D721Med (cell line): ENCODE results near the gene ECE2.
"Not testable (repeated sequence)": the region's sequence is repeated elsewhere in the genome, so short reads cannot be mapped to it uniquely, and the experiment has no call there.

Experiments used
- DNase-seq: peaks from one replicate; pipeline ENCODE4 v3.0.0; 2011; ENCODE audit warnings: low spot score; ENCODE audit not compliant: insufficient read length
- FAIRE-seq: peaks from 2 replicates; lab custom pipeline; 2011; peaks lifted over from hg19 to GRCh38; lab: Jason Lieb, UNC
- CTCF ChIP-seq: IDR thresholded peaks from 2 replicates; pipeline ENCODE4 v1.5.1; 2012; ENCODE audit warnings: mild to moderate bottlenecking, control low read depth; ENCODE audit not compliant: insufficient read depth; ENCODE audit errors: missing control alignments

The ECE2 gene

DNA sequence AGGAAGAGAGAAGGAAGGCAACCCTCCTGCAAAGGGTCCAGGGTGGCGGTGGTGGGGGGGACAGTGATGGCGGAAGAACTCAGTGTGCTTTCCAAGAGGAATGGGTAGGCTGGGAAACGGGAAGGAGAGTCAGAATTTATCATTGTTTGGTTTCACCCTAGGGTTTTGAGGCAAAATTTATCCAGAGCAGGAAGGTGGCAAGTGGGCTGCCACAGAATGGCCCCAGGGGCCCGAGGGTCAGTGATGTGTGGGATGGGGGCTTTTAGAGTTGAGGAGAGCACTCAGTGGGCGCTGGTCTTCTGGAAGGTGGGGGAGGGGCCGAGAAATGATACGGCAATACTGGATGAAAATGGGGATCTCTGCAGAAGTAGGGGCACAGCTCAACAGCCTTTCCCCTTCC, 62.2 kb downstream of the ECE2 start:
- FAIRE-seq: no peak
- no peak for TF ChIP-seq CTCF
- DNase-seq: no peak

- no peak for TF ChIP-seq CTCF
- no peak for FAIRE-seq
- DNase-seq: peak; percentile 94
These were observed 62.7 kb downstream of the ECE2 start for GRCh38 chr3:184338511-184338945.

GRCh38 chr3:184339001-184339400, 63.2 kb downstream of the ECE2 start:
- no peak for FAIRE-seq
- TF ChIP-seq CTCF: no peak
- no peak for DNase-seq

DNA sequence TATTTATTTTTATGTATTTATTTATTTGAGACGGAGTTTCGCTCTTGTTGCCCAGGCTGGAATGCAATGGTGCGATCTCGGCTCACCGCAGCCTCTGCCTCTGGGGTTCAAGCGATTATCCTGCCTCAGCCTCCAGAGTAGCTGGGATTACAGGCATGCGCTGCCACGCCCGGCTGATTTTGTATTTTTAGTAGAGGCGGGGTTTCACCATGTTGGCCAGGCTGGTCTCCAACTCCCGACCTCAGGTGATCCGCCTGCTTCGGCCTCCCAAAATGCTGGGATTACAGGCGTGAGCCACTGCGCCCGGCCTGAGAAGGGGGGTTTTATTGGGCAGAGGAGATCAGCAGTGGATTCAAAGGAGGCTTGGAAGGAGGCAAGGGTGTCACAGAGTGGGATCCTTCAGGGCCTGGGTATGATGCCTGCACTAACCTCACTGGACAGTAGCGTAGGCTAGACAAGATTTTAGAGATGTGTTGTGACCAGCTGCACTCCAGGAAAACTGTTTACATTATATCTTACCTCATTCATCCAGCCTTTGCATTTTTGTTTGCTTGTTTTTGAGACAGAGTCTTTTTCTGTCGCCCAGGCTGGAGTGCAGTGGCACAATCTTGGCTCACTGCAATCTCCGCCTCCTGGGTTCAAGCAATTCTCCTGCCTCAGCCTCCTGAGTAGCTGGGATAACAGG, 63.8 kb downstream of the ECE2 start:
- FAIRE-seq, DNase-seq: not testable (repeated sequence)

DNA sequence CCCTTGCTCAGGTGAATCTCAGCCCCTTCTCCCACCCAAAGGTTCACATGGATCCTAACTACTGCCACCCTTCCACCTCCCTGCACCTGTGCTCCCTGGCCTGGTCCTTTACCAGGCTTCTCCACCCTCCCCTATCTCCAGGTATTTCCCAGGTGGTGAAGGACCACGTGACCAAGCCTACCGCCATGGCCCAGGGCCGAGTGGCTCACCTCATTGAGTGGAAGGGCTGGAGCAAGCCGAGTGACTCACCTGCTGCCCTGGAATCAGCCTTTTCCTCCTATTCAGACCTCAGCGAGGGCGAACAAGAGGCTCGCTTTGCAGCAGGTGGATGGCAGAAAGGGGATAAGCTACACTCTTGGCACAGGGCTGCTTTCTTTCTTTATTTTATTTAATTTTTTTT, 66.1 kb downstream of the ECE2 start:
- DNase-seq: no peak
- no peak for FAIRE-seq
- TF ChIP-seq CTCF: no peak
